Osteoblast (primary cell): ENCODE measurements around the gene EDC4. TPM values are rescaled to one million over a fixed set of nuclear protein-coding genes. Genes with fewer than 3 reads are reported as not detected.

Experiments used
- DNase-seq: peaks from one replicate; pipeline ENCODE4 v3.0.0; 2011; ENCODE audit warnings: low spot score, mixed read lengths; ENCODE audit not compliant: insufficient read length; ENCODE audit errors: missing footprints
- H2AFZ ChIP-seq: 2 replicates; pipeline ENCODE4 v1.6.0; 2011; ENCODE audit warnings: mild to moderate bottlenecking, low read length
- H3K27ac ChIP-seq: 2 replicates; pipeline ENCODE4 v1.5.1; 2011; ENCODE audit warnings: mild to moderate bottlenecking, low read depth, low read length, moderate library complexity
- H3K27me3 ChIP-seq: 2 replicates; pipeline ENCODE4 v1.6.0; 2012; ENCODE audit warnings: mild to moderate bottlenecking, control low read depth, inconsistent platforms, low read length, moderate library complexity; ENCODE audit not compliant: insufficient read depth
- H3K36me3 ChIP-seq: 2 replicates; pipeline ENCODE4 v1.5.1; 2011; ENCODE audit warnings: mild to moderate bottlenecking, low read length, control low read depth, moderate library complexity; ENCODE audit not compliant: insufficient read depth
- H3K4me1 ChIP-seq: 2 replicates; pipeline ENCODE4 v1.5.1; 2011; ENCODE audit warnings: mild to moderate bottlenecking, low read length, control low read depth, moderate library complexity; ENCODE audit not compliant: insufficient read depth
- H3K4me2 ChIP-seq: 2 replicates; pipeline ENCODE4 v1.6.0; 2011; ENCODE audit warnings: mild to moderate bottlenecking, low read length; ENCODE audit not compliant: insufficient read depth
- H3K4me3 ChIP-seq: fragments of 200-600 bp; sonication (generic); 3 replicates; pipeline ENCODE4 v1.5.1; 2012; ENCODE audit warnings: mild to moderate bottlenecking, low read length, inconsistent platforms; ENCODE audit not compliant: insufficient read depth
- H3K79me2 ChIP-seq: 2 replicates; pipeline ENCODE4 v1.6.0; 2012; ENCODE audit warnings: mild to moderate bottlenecking, low read length, control low read depth, inconsistent platforms; ENCODE audit not compliant: insufficient read depth
- H3K9me3 ChIP-seq: 2 replicates; pipeline ENCODE4 v1.5.1; 2011; ENCODE audit warnings: low read depth, low read length, control low read depth
- H4K20me1 ChIP-seq: 2 replicates; pipeline ENCODE4 v1.6.0; 2012; ENCODE audit warnings: mild to moderate bottlenecking, low read length, control low read depth; ENCODE audit not compliant: insufficient read depth
- CTCF ChIP-seq: IDR thresholded peaks from 2 replicates; pipeline ENCODE4 v1.5.1; 2011; ENCODE audit warnings: mild to moderate bottlenecking, low read depth, low read length, moderate library complexity; ENCODE audit errors: extremely low read depth
- total RNA-seq: library from RNA; depleted of rRNA; stranded (reverse); fragments of >200 nt; gene quantifications from 2 replicates; pipeline ENCODE4 v1.2.3, GENCODE V29; 2012

The EDC4 gene
- total RNA-seq, 1 donor, result 60.8 TPM

- no peak for TF ChIP-seq CTCF
- Histone ChIP-seq H3K9me3 (no peaks in the 10 kb centered on the region), H3K79me2 (peaks cover 55% of the 10 kb centered on the region), H4K20me1 (peaks cover 20% of the 10 kb centered on the region), H2AFZ (no peak overlapping the region), H3K4me2 (no peak overlapping the region), H3K4me1 (no peaks in the 10 kb centered on the region), H3K4me3 (no peak overlapping the region), H3K27ac (no peak overlapping the region), H3K36me3 (no peaks in the 10 kb centered on the region), H3K27me3 (no peaks in the 10 kb centered on the region)
- DNase-seq, result peak; percentile 39
Measured at GRCh38 chr16:67902831-67903230, 30.0 kb downstream of the EDC4 start.

GRCh38 chr16:67907397-67908180, 34.7 kb downstream of the EDC4 start:
- Histone ChIP-seq H3K4me1 (no peaks in the 10 kb centered on the region), H2AFZ (no peak overlapping the region), H3K27me3 (no peaks in the 10 kb centered on the region), H3K4me3 (no peak overlapping the region), H3K4me2 (no peak overlapping the region), H3K9me3 (no peaks in the 10 kb centered on the region), H4K20me1 (peaks cover 15% of the 10 kb centered on the region), H3K36me3 (peaks cover 18% of the 10 kb centered on the region), H3K79me2 (peaks cover 34% of the 10 kb centered on the region), H3K27ac (no peak overlapping the region)
- DNase-seq, result peak; percentile 58
- TF ChIP-seq CTCF, result no peak

- Histone ChIP-seq H3K4me2 (no peak overlapping the region), H3K36me3 (peaks cover 18% of the 10 kb centered on the region), H3K4me3 (no peak overlapping the region), H3K27ac (no peak overlapping the region), H4K20me1 (peaks cover 12% of the 10 kb centered on the region), H3K79me2 (peaks cover 24% of the 10 kb centered on the region), H3K27me3 (no peaks in the 10 kb centered on the region), H2AFZ (no peak overlapping the region), H3K9me3 (no peaks in the 10 kb centered on the region), H3K4me1 (no peaks in the 10 kb centered on the region)
- DNase-seq, result peak; percentile 62
- no peak for TF ChIP-seq CTCF
Measured at GRCh38 chr16:67909056-67909742, 36.3 kb downstream of the EDC4 start.

GRCh38 chr16:67910158-67910557, 37.3 kb downstream of the EDC4 start:
- no peak overlapping the region for H3K27ac ChIP-seq
- H3K4me1 ChIP-seq, result no peaks in the 10 kb centered on the region
- no peak for TF ChIP-seq CTCF
- no peak overlapping the region for H3K4me3 ChIP-seq
- H3K79me2 ChIP-seq, result peaks cover 24% of the 10 kb centered on the region
- no peaks in the 10 kb centered on the region for H3K27me3 ChIP-seq
- H2AFZ ChIP-seq, result no peak overlapping the region
- H3K4me2 ChIP-seq, result no peak overlapping the region
- no peaks in the 10 kb centered on the region for H3K9me3 ChIP-seq
- peak; percentile 59 for DNase-seq
- peaks cover 18% of the 10 kb centered on the region for H3K36me3 ChIP-seq
- peaks cover 15% of the 10 kb centered on the region for H4K20me1 ChIP-seq
